SK-N-SH treated with all-trans-retinoic acid at 6 μM for 48 hours (cell line): ENCODE measurements around the gene LCNL1.

Source experiments
- ARNTL ChIP-seq: fragments of 450-650 bp; formaldehyde crosslinking; IDR thresholded peaks from 2 replicates; pipeline ENCODE4 v1.5.0; 2020; ENCODE audit warnings: low read depth, mild to moderate bottlenecking, moderate library complexity, borderline replicate concordance
- CSDC2 ChIP-seq: fragments of 250-450 bp; sonication (Bioruptor Pico); IDR thresholded peaks from 2 replicates; pipeline ENCODE4 v1.5.0; 2020; ENCODE audit warnings: mild to moderate bottlenecking, moderate library complexity
- ISL1 ChIP-seq: fragments of 250-450 bp; sonication (Bioruptor Pico); IDR thresholded peaks from 2 replicates; pipeline ENCODE4 v2.1.2; 2022; ENCODE audit warnings: mild to moderate bottlenecking, moderate library complexity
- OSR1 ChIP-seq: fragments of 250-450 bp; sonication (Bioruptor Pico); IDR thresholded peaks from 2 replicates; pipeline ENCODE4 v1.8.0; 2022; ENCODE audit warnings: moderate library complexity, mild to moderate bottlenecking, inconsistent platforms
- PPARA ChIP-seq: fragments of 250-450 bp; sonication (Bioruptor Pico); IDR thresholded peaks from 2 replicates; pipeline ENCODE4 v1.5.0; 2020; ENCODE audit warnings: mild to moderate bottlenecking, borderline replicate concordance
- RARB ChIP-seq: fragments of 250-450 bp; sonication (Bioruptor Pico); IDR thresholded peaks from 2 replicates; pipeline ENCODE4 v1.8.0; 2021; ENCODE audit warnings: mild to moderate bottlenecking, moderate library complexity
- TCF4 ChIP-seq: fragments of 250-450 bp; sonication (Bioruptor Pico); IDR thresholded peaks from 2 replicates; pipeline ENCODE4 v1.8.0; 2021; ENCODE audit warnings: mild to moderate bottlenecking, moderate library complexity, borderline replicate concordance
- TOX ChIP-seq: fragments of 250-450 bp; sonication (Bioruptor Pico); IDR thresholded peaks from 2 replicates; pipeline ENCODE4 v1.8.0; 2021; ENCODE audit warnings: mild to moderate bottlenecking, moderate library complexity, borderline replicate concordance
- ZFP3 ChIP-seq: fragments of 250-450 bp; sonication (Bioruptor Pico); IDR thresholded peaks from 2 replicates; pipeline ENCODE4 v1.5.0; 2020; ENCODE audit warnings: mild to moderate bottlenecking, moderate library complexity
- ZFP30 ChIP-seq: fragments of 450-650 bp; formaldehyde crosslinking; IDR thresholded peaks from 2 replicates; pipeline ENCODE4 v1.5.0; 2022; ENCODE audit warnings: mild to moderate bottlenecking, moderate library complexity
- TF ChIP-seq, protein P1 (sequence below): fragments of 250-450 bp; sonication (Bioruptor Pico); IDR thresholded peaks from 2 replicates; pipeline ENCODE4 v1.5.1; 2021; ENCODE audit warnings: mild to moderate bottlenecking, moderate library complexity
- TF ChIP-seq, protein P2 (sequence below): fragments of 250-450 bp; sonication (Bioruptor Pico); IDR thresholded peaks from 2 replicates; pipeline ENCODE4 v1.8.0; 2021; ENCODE audit warnings: low read depth, mild to moderate bottlenecking, moderate library complexity, borderline replicate concordance
- TF ChIP-seq, protein P3 (sequence below): fragments of 250-450 bp; sonication (Bioruptor Pico); IDR thresholded peaks from 2 replicates; pipeline ENCODE4 v1.8.0; 2020; ENCODE audit warnings: mild to moderate bottlenecking, moderate library complexity, borderline replicate concordance

DNA sequence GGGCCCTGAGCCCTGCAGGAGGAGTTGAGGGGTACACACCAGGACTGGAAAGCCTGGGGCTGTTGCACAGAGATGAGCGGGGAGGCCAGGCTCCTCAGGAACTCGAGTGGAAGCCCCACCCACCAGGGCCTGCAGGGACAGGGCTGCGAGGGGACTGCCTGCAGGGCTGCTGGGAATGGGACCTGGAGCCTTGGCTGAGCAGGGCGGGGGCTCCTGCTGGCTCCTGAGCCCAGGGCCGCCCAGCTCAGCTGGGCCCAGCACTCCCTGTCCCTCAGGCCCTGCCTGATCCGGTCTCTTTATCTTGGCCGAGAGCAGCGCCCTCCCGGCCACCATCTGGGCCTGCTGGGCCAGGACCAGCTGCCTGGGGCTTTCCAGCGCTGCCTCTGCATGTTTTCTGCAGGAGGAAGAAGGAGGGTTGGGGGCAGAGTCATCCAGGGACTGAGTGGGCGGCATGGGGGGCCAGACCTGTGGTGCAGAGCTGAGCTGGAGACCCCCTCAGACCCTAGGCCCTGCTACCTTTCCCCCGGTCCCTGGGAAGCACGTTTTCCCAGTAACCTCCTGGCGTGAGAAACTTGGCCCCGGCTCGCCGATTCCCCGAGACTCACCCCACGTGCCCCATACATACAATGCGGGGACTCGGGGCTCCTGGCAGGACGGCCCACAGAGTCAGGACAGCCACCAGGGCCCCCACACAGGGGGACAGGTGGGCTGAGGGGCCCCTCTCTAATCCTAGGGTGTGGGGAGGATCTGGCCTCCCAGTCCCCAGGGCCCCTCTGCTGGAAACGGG is 21.3 kb upstream of the LCNL1 start:
- TF ChIP-seq RARB (CRISPR knock-in tag) (no peak), ARNTL (no peak), ISL1 (no peak), ZFP30 (CRISPR knock-in tag) (no peak), OSR1 (CRISPR knock-in tag) (no peak), PPARA (CRISPR knock-in tag) (no peak), CSDC2 (CRISPR knock-in tag) (no peak), TCF4 (CRISPR knock-in tag) (no peak), ZFP3 (CRISPR knock-in tag) (no peak), TOX (CRISPR knock-in tag) (no peak)
- TF ChIP-seq, protein P1, sequence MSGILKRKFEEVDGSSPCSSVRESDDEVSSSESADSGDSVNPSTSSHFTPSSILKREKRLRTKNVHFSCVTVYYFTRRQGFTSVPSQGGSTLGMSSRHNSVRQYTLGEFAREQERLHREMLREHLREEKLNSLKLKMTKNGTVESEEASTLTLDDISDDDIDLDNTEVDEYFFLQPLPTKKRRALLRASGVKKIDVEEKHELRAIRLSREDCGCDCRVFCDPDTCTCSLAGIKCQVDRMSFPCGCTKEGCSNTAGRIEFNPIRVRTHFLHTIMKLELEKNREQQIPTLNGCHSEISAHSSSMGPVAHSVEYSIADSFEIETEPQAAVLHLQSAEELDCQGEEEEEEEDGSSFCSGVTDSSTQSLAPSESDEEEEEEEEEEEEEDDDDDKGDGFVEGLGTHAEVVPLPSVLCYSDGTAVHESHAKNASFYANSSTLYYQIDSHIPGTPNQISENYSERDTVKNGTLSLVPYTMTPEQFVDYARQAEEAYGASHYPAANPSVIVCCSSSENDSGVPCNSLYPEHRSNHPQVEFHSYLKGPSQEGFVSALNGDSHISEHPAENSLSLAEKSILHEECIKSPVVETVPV (CRISPR knock-in tag), result no peak
- TF ChIP-seq, protein P2, sequence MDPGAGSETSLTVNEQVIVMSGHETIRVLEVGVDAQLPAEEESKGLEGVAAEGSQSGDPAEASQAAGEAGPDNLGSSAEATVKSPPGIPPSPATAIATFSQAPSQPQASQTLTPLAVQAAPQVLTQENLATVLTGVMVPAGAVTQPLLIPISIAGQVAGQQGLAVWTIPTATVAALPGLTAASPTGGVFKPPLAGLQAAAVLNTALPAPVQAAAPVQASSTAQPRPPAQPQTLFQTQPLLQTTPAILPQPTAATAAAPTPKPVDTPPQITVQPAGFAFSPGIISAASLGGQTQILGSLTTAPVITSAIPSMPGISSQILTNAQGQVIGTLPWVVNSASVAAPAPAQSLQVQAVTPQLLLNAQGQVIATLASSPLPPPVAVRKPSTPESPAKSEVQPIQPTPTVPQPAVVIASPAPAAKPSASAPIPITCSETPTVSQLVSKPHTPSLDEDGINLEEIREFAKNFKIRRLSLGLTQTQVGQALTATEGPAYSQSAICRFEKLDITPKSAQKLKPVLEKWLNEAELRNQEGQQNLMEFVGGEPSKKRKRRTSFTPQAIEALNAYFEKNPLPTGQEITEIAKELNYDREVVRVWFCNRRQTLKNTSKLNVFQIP (CRISPR knock-in tag), result no peak
- TF ChIP-seq, protein P3, sequence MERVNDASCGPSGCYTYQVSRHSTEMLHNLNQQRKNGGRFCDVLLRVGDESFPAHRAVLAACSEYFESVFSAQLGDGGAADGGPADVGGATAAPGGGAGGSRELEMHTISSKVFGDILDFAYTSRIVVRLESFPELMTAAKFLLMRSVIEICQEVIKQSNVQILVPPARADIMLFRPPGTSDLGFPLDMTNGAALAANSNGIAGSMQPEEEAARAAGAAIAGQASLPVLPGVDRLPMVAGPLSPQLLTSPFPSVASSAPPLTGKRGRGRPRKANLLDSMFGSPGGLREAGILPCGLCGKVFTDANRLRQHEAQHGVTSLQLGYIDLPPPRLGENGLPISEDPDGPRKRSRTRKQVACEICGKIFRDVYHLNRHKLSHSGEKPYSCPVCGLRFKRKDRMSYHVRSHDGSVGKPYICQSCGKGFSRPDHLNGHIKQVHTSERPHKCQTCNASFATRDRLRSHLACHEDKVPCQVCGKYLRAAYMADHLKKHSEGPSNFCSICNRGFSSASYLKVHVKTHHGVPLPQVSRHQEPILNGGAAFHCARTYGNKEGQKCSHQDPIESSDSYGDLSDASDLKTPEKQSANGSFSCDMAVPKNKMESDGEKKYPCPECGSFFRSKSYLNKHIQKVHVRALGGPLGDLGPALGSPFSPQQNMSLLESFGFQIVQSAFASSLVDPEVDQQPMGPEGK (CRISPR knock-in tag), result no peak
